Kidney epithelial cell (primary cell): ENCODE results near the gene UMPS. TPM values are rescaled to one million over a fixed set of nuclear protein-coding genes. Genes with fewer than 3 reads are reported as not detected.

ENCODE experiments used
- DNase-seq: peaks from one replicate; pipeline ENCODE4 v3.0.0-alpha.2; 2010; ENCODE audit warnings: low read depth
- H3K27me3 ChIP-seq: 2 replicates; pipeline ENCODE4 v1.6.0; 2011; ENCODE audit warnings: low read length; ENCODE audit not compliant: control insufficient read depth, insufficient read depth
- H3K36me3 ChIP-seq: 2 replicates; pipeline ENCODE4 v1.5.1; 2011; ENCODE audit warnings: low read length; ENCODE audit not compliant: control insufficient read depth, insufficient read depth
- H3K4me3 ChIP-seq: 2 replicates; pipeline ENCODE4 v1.5.1; 2011; ENCODE audit warnings: low read depth, mild to moderate bottlenecking, control low read depth, low read length
- total RNA-seq: library from RNA; depleted of rRNA; stranded (reverse); fragments of >200 nt; gene quantifications from 2 replicates; pipeline ENCODE4 v1.2.3, GENCODE V29; 2015
- TF ChIP-seq, protein P1 (sequence below): IDR thresholded peaks from 2 replicates; pipeline ENCODE4 v1.5.1; 2011; ENCODE audit warnings: mild to moderate bottlenecking, moderate library complexity, low read length, control low read depth, inconsistent platforms; ENCODE audit not compliant: insufficient read depth, poor library complexity, severe bottlenecking

UMPS gene
- total RNA-seq, 1 donor from 2014 or later = 36.0 TPM

DNA sequence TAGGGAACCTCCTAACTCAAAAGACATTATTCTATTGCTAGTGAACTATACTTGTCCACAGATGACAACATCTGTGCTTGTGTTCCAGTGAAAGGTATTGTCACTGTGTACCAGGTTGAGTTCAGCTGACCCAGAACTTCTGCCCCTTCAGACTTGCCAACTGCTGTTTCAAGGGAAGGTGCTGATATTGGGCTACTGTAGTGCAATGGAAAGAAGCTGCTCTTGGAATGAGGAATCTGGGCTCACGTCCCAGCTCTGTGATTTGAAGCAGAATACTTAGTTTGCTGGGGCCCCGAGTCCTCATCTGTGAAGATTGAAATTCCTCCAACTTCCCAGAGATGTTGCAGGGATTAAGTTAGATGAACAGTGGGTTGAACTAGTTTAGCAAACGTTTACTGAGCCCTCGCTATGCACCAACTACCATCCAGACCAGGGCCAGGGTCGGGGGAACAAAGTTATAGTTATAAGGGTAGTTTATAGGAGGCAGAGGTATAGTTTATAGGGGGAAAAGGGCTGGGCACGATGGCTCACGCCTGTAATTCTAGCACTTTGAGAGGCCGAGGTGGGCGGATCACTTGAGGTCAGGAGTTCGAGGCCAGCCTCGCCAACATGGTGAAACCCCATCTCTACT lies 15.9 kb upstream of the UMPS start:
- no peaks in the 10 kb centered on the region for H3K36me3 ChIP-seq
- H3K27me3 ChIP-seq = no peaks in the 10 kb centered on the region
- no peak overlapping the region for H3K4me3 ChIP-seq
- TF ChIP-seq, protein P1, sequence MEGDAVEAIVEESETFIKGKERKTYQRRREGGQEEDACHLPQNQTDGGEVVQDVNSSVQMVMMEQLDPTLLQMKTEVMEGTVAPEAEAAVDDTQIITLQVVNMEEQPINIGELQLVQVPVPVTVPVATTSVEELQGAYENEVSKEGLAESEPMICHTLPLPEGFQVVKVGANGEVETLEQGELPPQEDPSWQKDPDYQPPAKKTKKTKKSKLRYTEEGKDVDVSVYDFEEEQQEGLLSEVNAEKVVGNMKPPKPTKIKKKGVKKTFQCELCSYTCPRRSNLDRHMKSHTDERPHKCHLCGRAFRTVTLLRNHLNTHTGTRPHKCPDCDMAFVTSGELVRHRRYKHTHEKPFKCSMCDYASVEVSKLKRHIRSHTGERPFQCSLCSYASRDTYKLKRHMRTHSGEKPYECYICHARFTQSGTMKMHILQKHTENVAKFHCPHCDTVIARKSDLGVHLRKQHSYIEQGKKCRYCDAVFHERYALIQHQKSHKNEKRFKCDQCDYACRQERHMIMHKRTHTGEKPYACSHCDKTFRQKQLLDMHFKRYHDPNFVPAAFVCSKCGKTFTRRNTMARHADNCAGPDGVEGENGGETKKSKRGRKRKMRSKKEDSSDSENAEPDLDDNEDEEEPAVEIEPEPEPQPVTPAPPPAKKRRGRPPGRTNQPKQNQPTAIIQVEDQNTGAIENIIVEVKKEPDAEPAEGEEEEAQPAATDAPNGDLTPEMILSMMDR = no peak
- DNase-seq = no peak

DNA sequence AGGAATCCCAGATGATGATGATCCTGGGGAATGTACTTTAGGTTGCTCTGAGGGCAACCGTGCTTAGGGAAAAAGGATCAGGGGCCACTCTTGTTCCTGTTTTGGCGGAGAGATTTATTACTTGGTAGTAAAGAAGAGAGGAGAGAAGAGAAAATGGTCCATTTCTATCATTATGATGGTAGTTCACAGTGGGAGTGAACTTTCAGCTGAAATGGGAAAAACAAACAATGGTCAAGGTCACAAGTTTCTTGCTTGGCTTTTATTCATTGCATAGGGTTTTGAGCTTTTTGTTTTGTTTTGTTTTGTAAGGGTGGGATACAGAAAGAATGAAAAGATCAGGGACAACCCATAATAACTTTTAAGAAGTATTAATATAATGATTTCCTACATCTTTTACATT lies 7.7 kb upstream of the UMPS start:
- no peak for DNase-seq
- TF ChIP-seq, protein P1 = no peak
- no peaks in the 10 kb centered on the region for H3K27me3 ChIP-seq

DNA sequence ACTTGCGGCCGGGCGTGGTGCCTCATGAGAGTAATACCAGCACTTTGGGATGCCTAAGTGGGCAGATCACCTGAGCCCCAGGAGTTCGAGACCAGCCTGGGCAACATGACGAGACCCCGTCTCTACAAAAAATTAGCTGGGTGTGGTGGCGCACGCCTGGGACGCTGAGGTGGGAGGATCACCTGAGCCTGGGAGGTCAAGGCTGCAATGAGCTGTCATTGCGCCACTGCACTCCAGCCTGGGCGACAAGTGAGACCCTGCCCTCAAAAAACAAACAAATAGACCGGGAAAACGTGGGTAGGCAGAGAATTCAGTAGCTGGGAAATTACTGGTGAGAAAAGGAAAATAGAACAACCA lies 667 bp downstream of the UMPS start:
- H3K27me3 ChIP-seq = no peaks in the 10 kb centered on the region
- TF ChIP-seq, protein P1 = no peak
- H3K36me3 ChIP-seq = peaks cover 1% of the 10 kb centered on the region
- DNase-seq = no peak
- H3K4me3 ChIP-seq = peak overlapping the region; percentile 55

More for the DNA sequence above, 7.7 kb upstream of the UMPS start:
- no peak overlapping the region for H3K4me3 ChIP-seq
- H3K36me3 ChIP-seq = no peaks in the 10 kb centered on the region

DNA sequence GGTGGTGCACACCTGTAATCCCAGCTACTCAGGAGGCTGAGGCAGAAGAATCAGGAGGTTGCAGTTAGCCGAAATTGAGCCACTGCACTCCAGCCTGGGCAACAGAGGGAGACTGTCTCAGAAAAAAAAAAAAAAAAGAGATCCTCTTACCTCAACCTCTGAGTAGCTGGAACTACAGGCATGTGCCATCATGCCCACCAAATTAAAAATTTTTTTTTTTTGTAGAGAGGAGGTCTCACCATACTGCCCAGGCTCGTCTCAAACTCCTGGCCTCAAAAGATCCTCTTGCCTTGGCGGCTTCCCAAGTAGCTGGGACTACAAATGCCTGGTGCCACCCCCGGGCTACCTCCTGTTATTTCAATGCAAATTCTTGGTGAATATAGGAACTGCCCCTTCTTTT lies 1.5 kb downstream of the UMPS start:
- H3K36me3 ChIP-seq = peaks cover 1% of the 10 kb centered on the region
- no peaks in the 10 kb centered on the region for H3K27me3 ChIP-seq
- TF ChIP-seq, protein P1 = no peak
- no peak overlapping the region for H3K4me3 ChIP-seq
- DNase-seq = no peak

DNA sequence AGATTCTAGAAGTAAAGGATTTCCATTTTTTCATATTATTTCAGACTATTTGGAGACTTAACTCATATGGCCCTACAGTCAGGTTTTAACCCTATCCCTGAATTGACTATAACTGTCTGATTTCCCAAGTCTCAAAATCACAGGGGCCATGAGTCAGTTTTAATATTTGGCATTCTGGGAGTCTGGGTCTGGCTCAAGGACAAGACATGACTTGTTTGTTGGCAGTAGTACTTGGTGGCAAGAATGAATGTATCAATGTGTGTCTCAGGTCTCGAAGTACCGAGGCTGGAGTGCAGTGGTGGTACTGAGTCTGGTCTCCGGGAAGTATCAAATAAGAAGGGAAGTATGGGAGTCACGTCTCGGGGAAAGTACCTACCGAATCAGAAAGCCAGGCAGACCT lies 10.8 kb downstream of the UMPS start:
- no peaks in the 10 kb centered on the region for H3K27me3 ChIP-seq
- TF ChIP-seq, protein P1 = no peak
- peaks cover 1% of the 10 kb centered on the region for H3K36me3 ChIP-seq
- DNase-seq = no peak
- H3K4me3 ChIP-seq = no peak overlapping the region

DNA sequence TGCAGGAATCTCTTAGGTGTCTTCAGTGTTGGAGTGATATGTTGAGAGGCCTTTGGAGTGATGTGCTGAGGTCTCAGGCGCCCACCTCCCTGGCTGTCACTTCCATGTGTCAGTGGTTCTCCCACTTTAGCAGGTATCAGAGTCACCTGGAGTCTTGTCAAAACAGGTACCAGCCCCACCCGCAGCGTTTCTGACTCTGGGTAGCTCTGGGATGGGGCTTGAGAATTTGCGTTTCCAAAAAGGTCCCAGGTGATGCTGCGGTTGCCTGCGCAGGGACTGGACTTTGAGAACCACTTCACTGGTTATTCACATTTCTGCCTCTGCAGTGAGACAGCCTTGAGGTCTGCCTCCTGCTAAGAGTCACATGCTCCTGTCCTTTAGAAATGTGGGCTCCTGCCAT lies 15.5 kb downstream of the UMPS start:
- Histone ChIP-seq H3K4me3 (no peak overlapping the region), H3K36me3 (no peaks in the 10 kb centered on the region), H3K27me3 (no peaks in the 10 kb centered on the region)
- DNase-seq = no peak
- TF ChIP-seq, protein P1 = no peak
